Breast epithelium (tissue), 4 donors: ENCODE data around the gene TMPRSS6. TPM values are rescaled to one million over a fixed set of nuclear protein-coding genes. Genes with fewer than 3 reads are reported as not detected.

Experiments
- DNase-seq, 2 donors: peaks; one replicate each; pipeline ENCODE4 v3.0.0-alpha.2; 2019; ENCODE audit warnings: low spot score in 2 of 2
- H3K27ac ChIP-seq, 2 donors: fragments of 200-600 bp; sonication (generic) in 1 of 2; one replicate each; pipeline ENCODE4 v1.5.1; 2016 to 2019; ENCODE audit warnings: mild to moderate bottlenecking in 1 of 2
- H3K27me3 ChIP-seq, 2 donors: fragments of 200-600 bp; sonication (generic) in 1 of 2; one replicate each; pipeline versions ENCODE4 v1.5.1 to v1.6.0; 2017 to 2019; ENCODE audit warnings: control low read depth in 1 of 2, mild to moderate bottlenecking in 1 of 2
- H3K36me3 ChIP-seq: fragments of 200-600 bp; one replicate; pipeline ENCODE4 v1.5.1; 2019
- H3K4me1 ChIP-seq, 2 donors: fragments of 200-600 bp; sonication (generic); one replicate each; pipeline ENCODE4 v1.5.1; 2016 to 2019; ENCODE audit warnings: control low read depth in 1 of 2
- H3K4me3 ChIP-seq, 3 donors: fragments of 200-600 bp; sonication (generic); 1 replicate in 2 of 3; 2 replicates in 1 of 3; pipeline ENCODE4 v1.5.1; 2016 to 2019; ENCODE audit warnings: mild to moderate bottlenecking in 3 of 3, moderate library complexity in 2 of 3
- H3K9me3 ChIP-seq, 2 donors: fragments of 200-600 bp; sonication (generic) in 1 of 2; one replicate each; pipeline ENCODE4 v1.5.1; 2016 to 2019; ENCODE audit warnings: control low read depth in 1 of 2
- CTCF ChIP-seq, 3 donors: fragments of 450-650 bp; IDR thresholded peaks; one replicate each; pipeline ENCODE4 v1.5.1; 2016 to 2017; ENCODE audit warnings: antibody characterized with exemption in 3 of 3, mild to moderate bottlenecking in 3 of 3, moderate library complexity in 3 of 3
- POLR2A ChIP-seq: fragments of 450-650 bp; IDR thresholded peaks from one replicate; pipeline ENCODE4 v1.6.1; 2016; ENCODE audit warnings: antibody characterized with exemption, mild to moderate bottlenecking, moderate library complexity
- POLR2AphosphoS5 ChIP-seq, 3 donors: sonication (generic); formaldehyde crosslinking; IDR thresholded peaks; one replicate each; pipeline ENCODE4 v1.6.1; 2017; ENCODE audit warnings: antibody characterized with exemption in 3 of 3
- intact Hi-C: fragments of 100-400 bp; cut with DNase I; formaldehyde crosslinking; loops from one replicate; pipeline ENCODE4 v1.15.1; 2023; ENCODE audit warnings: low total_unique reads
- total RNA-seq, 3 donors: library from RNA; depleted of rRNA; stranded (reverse); fragments of >200 nt; gene quantifications; one replicate each; pipeline ENCODE4 v1.1.0, GENCODE V29; 2016

Gene TMPRSS6
- total RNA-seq, 3 donors from 2014 or later, result 0.88 TPM; not detected in 2

DNA sequence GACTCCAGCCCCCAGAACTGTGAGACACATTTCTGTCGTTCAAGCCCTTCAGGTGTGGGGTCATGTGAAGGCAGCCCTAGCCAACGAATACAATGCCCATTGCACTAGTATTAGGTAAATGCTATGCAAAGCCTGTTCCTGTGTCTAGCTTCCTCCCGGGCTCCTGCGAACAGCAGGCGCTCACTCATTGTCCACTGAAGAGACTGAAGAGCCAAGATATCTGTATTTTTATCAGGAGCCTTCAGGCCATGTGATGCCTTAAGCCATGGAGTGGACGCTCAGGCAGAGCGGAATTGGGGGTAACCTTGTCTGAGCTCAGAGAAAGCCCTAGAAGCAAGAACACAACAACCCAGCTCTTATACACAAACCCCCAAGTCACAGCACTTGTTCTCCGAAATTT is 4.2 kb upstream of the TMPRSS6 start:
- DNase-seq, result no peak
- no peaks in the 10 kb centered on the region for H3K36me3 ChIP-seq
- H3K27me3 ChIP-seq, result peaks cover 0 to 4% of the 10 kb centered on the region in 2 donors
- H3K4me1 ChIP-seq, result no peaks in the 10 kb centered on the region
- H3K9me3 ChIP-seq, result no peaks in the 10 kb centered on the region
- no peak for TF ChIP-seq CTCF (IDR thresholded peaks at IDR 0.05)
- no peak for TF ChIP-seq POLR2AphosphoS5 (IDR thresholded peaks at IDR 0.05)
- TF ChIP-seq POLR2A, result no peak
- intact Hi-C loops, result no loop called here
- H3K27ac ChIP-seq, result no peak overlapping the region
- H3K4me3 ChIP-seq, result no peak overlapping the region

DNA sequence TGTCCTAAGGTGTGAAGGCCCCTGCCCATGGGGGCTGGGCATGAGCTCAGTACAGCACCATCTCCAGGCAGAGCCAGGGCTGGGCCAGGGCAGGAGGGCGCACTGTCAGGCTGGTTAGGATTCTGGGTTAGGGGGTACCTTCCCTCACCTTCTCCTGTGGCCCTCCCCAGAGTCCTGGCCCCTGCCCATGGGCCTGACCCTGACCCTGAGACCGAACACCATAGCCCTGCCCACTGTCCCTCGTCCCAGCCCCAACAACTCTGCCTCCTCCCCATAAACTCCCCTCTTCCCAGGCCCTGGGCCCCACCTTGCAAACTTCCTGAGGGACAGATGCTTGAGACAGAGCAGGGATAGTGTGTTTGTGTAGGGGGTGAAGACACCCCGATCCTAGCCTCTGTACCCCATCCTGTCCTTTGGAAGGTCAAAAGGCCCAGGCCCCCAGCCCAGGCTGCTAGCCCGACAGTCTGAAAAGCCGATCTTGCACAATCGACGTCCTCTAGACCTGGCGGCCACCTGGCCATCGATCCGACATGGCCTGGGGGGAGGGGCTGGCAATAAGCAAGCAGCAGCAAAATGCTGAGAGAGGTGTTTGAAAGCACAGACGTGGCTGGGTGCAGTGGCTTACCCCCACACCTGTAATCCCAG is 2.7 kb upstream of the TMPRSS6 start:
- Histone ChIP-seq H3K4me3 (no peak overlapping the region), H3K9me3 (no peaks in the 10 kb centered on the region), H3K36me3 (no peaks in the 10 kb centered on the region), H3K4me1 (no peaks in the 10 kb centered on the region), H3K27me3 (peaks cover 0 to 4% of the 10 kb centered on the region in 2 donors), H3K27ac (no peak overlapping the region)
- no peak for DNase-seq
- intact Hi-C loops, result no loop called here
- TF ChIP-seq POLR2AphosphoS5 (IDR thresholded peaks at IDR 0.05), result no peak

- Histone ChIP-seq H3K27ac (no peak overlapping the region), H3K27me3 (peaks cover 0 to 4% of the 10 kb centered on the region in 2 donors), H3K4me1 (no peaks in the 10 kb centered on the region), H3K36me3 (no peaks in the 10 kb centered on the region), H3K9me3 (no peaks in the 10 kb centered on the region), H3K4me3 (no peak overlapping the region)
- TF ChIP-seq CTCF (IDR thresholded peaks at IDR 0.05) (no peak), POLR2AphosphoS5 (IDR thresholded peaks at IDR 0.05) (no peak), POLR2A (no peak)
- no peak for DNase-seq
- intact Hi-C loops, result no loop called here
Observed at GRCh38 chr22:37111156-37111717, 1.7 kb upstream of the TMPRSS6 start.

- Histone ChIP-seq H3K36me3 (no peaks in the 10 kb centered on the region), H3K27me3 (peaks cover 0 to 8% of the 10 kb centered on the region in 2 donors), H3K4me3 (no peak overlapping the region), H3K27ac (no peak overlapping the region), H3K4me1 (no peaks in the 10 kb centered on the region), H3K9me3 (no peaks in the 10 kb centered on the region)
- TF ChIP-seq CTCF (IDR thresholded peaks at IDR 0.05), result no peak
- no peak for TF ChIP-seq POLR2AphosphoS5 (IDR thresholded peaks at IDR 0.05)
- no peak for TF ChIP-seq POLR2A
- intact Hi-C loops, result no loop called here
- no peak for DNase-seq
Observed at GRCh38 chr22:37107816-37108621, 1.5 kb downstream of the TMPRSS6 start.

GRCh38 chr22:37105990-37106389 is 3.5 kb downstream of the TMPRSS6 start:
- intact Hi-C loops, result no loop called here
- H3K9me3 ChIP-seq, result no peaks in the 10 kb centered on the region
- no peak for DNase-seq
- TF ChIP-seq CTCF (IDR thresholded peaks at IDR 0.05), result no peak
- no peak for TF ChIP-seq POLR2AphosphoS5 (IDR thresholded peaks at IDR 0.05)
- no peak for TF ChIP-seq POLR2A
- H3K27me3 ChIP-seq, result peaks cover 0 to 8% of the 10 kb centered on the region in 2 donors
- no peaks in the 10 kb centered on the region for H3K36me3 ChIP-seq
- no peaks in the 10 kb centered on the region for H3K4me1 ChIP-seq
- no peak overlapping the region for H3K4me3 ChIP-seq
- no peak overlapping the region for H3K27ac ChIP-seq
